Measurements from ENCODE around the gene ALLC. TPM values are rescaled to one million over a fixed set of nuclear protein-coding genes. Genes with fewer than 3 reads are reported as not detected.

Gene ALLC
- total and polyA plus RNA-seq, 10 of the 15 experiments (the other 5 are each of a cell fraction or from before 2014, with no cell fraction given): 0.05 TPM; not detected in 9

GRCh38 chr2:3651691-3652648, 6.0 kb upstream of the ALLC start (continued):
- TF ChIP-seq EZH2 (IDR thresholded peaks at IDR 0.05; ENCODE audit: borderline replicate concordance, control insufficient read depth, low read depth, low read length): no peak
- peak; percentile 93 for TF ChIP-seq IKZF1 (conservative IDR thresholded peaks at IDR 0.05)
- TF ChIP-seq, protein P1, sequence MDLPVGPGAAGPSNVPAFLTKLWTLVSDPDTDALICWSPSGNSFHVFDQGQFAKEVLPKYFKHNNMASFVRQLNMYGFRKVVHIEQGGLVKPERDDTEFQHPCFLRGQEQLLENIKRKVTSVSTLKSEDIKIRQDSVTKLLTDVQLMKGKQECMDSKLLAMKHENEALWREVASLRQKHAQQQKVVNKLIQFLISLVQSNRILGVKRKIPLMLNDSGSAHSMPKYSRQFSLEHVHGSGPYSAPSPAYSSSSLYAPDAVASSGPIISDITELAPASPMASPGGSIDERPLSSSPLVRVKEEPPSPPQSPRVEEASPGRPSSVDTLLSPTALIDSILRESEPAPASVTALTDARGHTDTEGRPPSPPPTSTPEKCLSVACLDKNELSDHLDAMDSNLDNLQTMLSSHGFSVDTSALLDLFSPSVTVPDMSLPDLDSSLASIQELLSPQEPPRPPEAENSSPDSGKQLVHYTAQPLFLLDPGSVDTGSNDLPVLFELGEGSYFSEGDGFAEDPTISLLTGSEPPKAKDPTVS (IDR thresholded peaks at IDR 0.05; ENCODE audit: low read depth, low read length): no peak
- 0 out of 2 replicates have a peak, but pooled peaks have one; percentile 57 for TF ChIP-seq CBX5 (IDR thresholded peaks at IDR 0.05; ENCODE audit: low read depth)
- TF ChIP-seq HCFC1 (IDR thresholded peaks at IDR 0.05; ENCODE audit: low read length): no peak
- TF ChIP-seq SUZ12 (IDR thresholded peaks at IDR 0.05; ENCODE audit: unreplicated experiment): no peak
- TF ChIP-seq STAT3 (IDR thresholded peaks at IDR 0.05; ENCODE audit: low read depth, low read length): no peak
- no peak for TF ChIP-seq TAF1 (IDR thresholded peaks at IDR 0.05; ENCODE audit: borderline replicate concordance, low read depth, low read length)
- TF ChIP-seq CHD2 (IDR thresholded peaks at IDR 0.05; ENCODE audit: borderline replicate concordance, low read depth, low read length): peak; percentile 81; the same call in 1 of the 2 replicates
- TF ChIP-seq ZBTB40 (IDR thresholded peaks at IDR 0.05; ENCODE audit: borderline replicate concordance): peak; percentile 50; the same call in 1 of the 2 replicates
- no peak for TF ChIP-seq STAT1 (conservative IDR thresholded peaks at IDR 0.05)
- no peak for TF ChIP-seq ATF2 (IDR thresholded peaks at IDR 0.05; ENCODE audit: low read length)
- TF ChIP-seq FOXM1 (IDR thresholded peaks at IDR 0.05; ENCODE audit: low read depth, low read length): no peak
- peak in 1 of 2 experiments; percentile 21; a peak in 1 of 4 replicates for TF ChIP-seq SRF (IDR thresholded peaks at IDR 0.05; ENCODE audit: low read depth in 2 of 2, low read length in 2 of 2)
- no peak for TF ChIP-seq NR2C2 (IDR thresholded peaks at IDR 0.05; ENCODE audit: borderline replicate concordance, control insufficient read depth, insufficient read length, low read depth)
- TF ChIP-seq POLR2AphosphoS2 (IDR thresholded peaks at IDR 0.05; ENCODE audit: low read depth, low read length): no peak
- TF ChIP-seq RAD21 (IDR thresholded peaks at IDR 0.05; ENCODE audit: insufficient read depth, low read depth, low read length): no peak
- TF ChIP-seq ZBTB33 (IDR thresholded peaks at IDR 0.05): no peak

Measured in GM12878 (cell line).